ENCODE data around the gene MYL6.
A peak's percentile ranks its signal among the peaks of the same experiment; 100 is the strongest.

DNA sequence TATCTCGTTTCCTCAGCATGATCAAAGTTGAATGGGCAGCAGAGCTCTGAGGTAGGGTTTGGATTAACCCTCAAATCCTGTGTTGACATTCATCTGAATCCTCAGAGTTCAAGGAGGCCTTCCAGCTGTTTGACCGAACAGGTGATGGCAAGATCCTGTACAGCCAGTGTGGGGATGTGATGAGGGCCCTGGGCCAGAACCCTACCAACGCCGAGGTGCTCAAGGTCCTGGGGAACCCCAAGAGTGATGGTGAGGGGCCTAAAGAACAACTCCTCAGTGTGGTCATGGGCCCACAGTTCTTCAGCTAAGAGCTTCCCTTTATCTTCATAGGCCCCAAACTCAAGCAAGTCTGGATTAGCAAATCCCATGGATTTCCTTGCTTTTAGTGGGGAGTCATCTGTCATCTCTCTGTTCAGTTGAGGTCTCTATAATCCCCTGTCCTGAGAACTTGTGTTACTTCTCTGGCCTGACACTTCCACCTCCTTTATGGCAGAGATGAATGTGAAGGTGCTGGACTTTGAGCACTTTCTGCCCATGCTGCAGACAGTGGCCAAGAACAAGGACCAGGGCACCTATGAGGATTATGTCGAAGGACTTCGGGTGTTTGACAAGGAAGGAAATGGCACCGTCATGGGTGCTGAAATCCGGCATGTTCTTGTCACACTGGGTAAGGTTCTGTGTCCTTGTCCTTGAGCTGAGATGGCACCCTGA, 1.5 kb downstream of the MYL6 start:
- TF ChIP-seq, protein P1, sequence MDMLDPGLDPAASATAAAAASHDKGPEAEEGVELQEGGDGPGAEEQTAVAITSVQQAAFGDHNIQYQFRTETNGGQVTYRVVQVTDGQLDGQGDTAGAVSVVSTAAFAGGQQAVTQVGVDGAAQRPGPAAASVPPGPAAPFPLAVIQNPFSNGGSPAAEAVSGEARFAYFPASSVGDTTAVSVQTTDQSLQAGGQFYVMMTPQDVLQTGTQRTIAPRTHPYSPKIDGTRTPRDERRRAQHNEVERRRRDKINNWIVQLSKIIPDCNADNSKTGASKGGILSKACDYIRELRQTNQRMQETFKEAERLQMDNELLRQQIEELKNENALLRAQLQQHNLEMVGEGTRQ (IDR thresholded peaks at IDR 0.05; ENCODE audit: borderline replicate concordance, low read depth, low read length): no peak
- TF ChIP-seq, protein P2, sequence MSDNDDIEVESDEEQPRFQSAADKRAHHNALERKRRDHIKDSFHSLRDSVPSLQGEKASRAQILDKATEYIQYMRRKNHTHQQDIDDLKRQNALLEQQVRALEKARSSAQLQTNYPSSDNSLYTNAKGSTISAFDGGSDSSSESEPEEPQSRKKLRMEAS (IDR thresholded peaks at IDR 0.05; ENCODE audit: low read depth, low read length): no peak
- TF ChIP-seq, protein P3, sequence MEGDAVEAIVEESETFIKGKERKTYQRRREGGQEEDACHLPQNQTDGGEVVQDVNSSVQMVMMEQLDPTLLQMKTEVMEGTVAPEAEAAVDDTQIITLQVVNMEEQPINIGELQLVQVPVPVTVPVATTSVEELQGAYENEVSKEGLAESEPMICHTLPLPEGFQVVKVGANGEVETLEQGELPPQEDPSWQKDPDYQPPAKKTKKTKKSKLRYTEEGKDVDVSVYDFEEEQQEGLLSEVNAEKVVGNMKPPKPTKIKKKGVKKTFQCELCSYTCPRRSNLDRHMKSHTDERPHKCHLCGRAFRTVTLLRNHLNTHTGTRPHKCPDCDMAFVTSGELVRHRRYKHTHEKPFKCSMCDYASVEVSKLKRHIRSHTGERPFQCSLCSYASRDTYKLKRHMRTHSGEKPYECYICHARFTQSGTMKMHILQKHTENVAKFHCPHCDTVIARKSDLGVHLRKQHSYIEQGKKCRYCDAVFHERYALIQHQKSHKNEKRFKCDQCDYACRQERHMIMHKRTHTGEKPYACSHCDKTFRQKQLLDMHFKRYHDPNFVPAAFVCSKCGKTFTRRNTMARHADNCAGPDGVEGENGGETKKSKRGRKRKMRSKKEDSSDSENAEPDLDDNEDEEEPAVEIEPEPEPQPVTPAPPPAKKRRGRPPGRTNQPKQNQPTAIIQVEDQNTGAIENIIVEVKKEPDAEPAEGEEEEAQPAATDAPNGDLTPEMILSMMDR (IDR thresholded peaks at IDR 0.05 in 2 of 3, conservative IDR thresholded peaks at IDR 0.05 in 1 of 3; ENCODE audit: control insufficient read depth in 2 of 3, extremely low read depth in 1 of 3, insufficient read depth in 1 of 3, low read depth in 3 of 3, low read length in 3 of 3): no peak
- TF ChIP-seq NFYA (IDR thresholded peaks at IDR 0.05; ENCODE audit: borderline replicate concordance, low read depth, low read length) (no peak), POLR2AphosphoS2 (IDR thresholded peaks at IDR 0.05; ENCODE audit: low read depth, low read length) (peak; percentile 4), ZNF24 (IDR thresholded peaks at IDR 0.05) (no peak), HDAC6 (IDR thresholded peaks at IDR 0.05; ENCODE audit: unreplicated experiment) (no peak), MXI1 (IDR thresholded peaks at IDR 0.05; ENCODE audit: low read depth, low read length) (no peak), POLR2A (IDR thresholded peaks at IDR 0.05; ENCODE audit: low read depth, low read length) (peak; percentile 2), RFX5 (IDR thresholded peaks at IDR 0.05; ENCODE audit: low read depth, low read length) (no peak)
- TF ChIP-seq, protein P4, sequence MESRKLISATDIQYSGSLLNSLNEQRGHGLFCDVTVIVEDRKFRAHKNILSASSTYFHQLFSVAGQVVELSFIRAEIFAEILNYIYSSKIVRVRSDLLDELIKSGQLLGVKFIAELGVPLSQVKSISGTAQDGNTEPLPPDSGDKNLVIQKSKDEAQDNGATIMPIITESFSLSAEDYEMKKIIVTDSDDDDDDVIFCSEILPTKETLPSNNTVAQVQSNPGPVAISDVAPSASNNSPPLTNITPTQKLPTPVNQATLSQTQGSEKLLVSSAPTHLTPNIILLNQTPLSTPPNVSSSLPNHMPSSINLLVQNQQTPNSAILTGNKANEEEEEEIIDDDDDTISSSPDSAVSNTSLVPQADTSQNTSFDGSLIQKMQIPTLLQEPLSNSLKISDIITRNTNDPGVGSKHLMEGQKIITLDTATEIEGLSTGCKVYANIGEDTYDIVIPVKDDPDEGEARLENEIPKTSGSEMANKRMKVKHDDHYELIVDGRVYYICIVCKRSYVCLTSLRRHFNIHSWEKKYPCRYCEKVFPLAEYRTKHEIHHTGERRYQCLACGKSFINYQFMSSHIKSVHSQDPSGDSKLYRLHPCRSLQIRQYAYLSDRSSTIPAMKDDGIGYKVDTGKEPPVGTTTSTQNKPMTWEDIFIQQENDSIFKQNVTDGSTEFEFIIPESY (IDR thresholded peaks at IDR 0.05): no peak
- TF ChIP-seq, protein P5, sequence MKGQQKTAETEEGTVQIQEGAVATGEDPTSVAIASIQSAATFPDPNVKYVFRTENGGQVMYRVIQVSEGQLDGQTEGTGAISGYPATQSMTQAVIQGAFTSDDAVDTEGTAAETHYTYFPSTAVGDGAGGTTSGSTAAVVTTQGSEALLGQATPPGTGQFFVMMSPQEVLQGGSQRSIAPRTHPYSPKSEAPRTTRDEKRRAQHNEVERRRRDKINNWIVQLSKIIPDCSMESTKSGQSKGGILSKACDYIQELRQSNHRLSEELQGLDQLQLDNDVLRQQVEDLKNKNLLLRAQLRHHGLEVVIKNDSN (IDR thresholded peaks at IDR 0.05; ENCODE audit: borderline replicate concordance, extremely low read length, insufficient read depth, low read depth, low read length): no peak
